M059J (cell line): ENCODE results near the gene INTS6. TPM values are rescaled to one million over a fixed set of nuclear protein-coding genes. Genes with fewer than 3 reads are reported as not detected.

Source experiments
- DNase-seq: peaks from one replicate; pipeline ENCODE4 v3.0.0-alpha.2; 2012; ENCODE audit warnings: low read depth
- total RNA-seq: library from RNA; depleted of rRNA; stranded (reverse); fragments of >200 nt; shearing (Covaris generic); gene quantifications from 2 replicates; pipeline ENCODE4 v1.2.3, GENCODE V29; 2014; rRNA removed

The INTS6 gene
- total RNA-seq, 1 experiment from 2014 or later, result 35.2 TPM

DNA sequence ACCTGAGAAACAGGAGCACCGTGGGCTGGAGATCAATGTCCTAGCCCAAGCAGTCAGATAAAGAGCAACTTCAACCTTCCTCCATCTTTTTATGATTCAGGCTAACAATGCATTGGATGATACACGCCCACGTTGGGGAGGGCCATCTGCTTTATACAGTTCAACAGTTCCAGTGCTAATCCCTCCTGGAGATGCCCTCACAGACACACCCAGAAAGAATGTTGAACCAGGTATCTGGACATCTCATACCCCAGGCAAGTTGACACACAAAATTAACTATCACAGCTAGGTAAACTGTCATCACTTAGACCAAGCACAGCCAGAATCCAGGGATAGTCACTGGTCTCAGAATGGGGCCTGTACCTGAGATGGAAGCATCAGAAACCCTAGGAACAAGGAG is 134.0 kb downstream of the INTS6 start:
- no peak for DNase-seq

DNA sequence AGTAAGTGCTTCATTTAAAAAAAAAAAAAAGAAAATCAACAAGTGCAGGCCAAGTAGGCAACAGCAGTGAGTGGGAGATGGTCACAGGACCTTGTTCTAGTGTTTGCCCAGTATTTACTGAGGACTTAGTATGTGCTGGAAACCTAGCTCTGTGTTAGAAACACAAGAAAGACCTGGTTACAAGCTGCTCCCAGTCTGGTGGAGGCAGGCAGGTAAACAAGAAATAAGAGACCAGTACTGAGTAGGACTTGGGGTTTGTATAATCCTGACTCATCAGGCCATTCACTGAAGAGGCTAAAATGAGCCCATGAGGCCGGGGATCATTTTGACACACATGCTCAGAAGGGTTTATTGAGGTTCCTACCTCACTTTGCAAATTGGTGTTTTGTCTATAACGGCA is 134.8 kb downstream of the INTS6 start:
- peak; percentile 38 for DNase-seq

DNA sequence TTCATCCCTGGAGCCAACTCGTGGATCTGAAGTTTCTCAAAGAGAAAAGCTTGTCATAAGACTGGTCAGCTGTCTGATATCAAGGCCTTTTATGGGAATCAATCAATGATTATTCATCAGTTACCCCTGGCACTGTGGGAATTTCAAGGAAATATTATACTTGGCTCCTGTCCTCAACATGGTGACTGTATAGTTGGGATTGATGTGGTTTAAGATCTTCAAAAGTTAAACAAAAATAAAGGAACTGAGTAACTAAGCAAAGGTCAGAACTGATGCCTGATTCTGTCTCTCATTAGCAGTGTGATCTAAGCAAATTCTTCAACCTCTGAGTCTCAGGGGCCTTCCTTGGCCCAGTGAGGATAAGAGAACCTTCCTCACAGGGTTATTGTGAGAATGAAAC is 135.6 kb downstream of the INTS6 start:
- DNase-seq, result peak; percentile 71

DNA sequence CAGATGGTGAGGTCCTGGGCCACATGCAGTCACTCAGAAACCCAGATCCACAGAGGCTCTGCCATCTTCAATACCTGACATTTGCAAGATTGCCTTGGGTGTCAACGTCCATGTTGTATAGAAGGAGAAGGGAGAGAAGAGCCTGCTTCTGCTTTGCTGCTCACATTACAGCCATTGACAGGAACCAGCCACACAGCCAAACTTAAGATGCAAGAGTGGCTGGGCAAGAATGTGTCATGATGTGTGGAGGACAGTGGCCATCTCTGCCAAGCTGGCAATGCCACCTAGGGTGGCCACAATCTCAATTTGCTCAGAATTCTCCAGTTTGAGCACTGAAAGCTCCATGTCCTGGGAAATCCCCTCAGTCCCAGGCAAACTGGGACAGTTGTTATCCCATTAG is 139.2 kb downstream of the INTS6 start:
- no peak for DNase-seq

DNA sequence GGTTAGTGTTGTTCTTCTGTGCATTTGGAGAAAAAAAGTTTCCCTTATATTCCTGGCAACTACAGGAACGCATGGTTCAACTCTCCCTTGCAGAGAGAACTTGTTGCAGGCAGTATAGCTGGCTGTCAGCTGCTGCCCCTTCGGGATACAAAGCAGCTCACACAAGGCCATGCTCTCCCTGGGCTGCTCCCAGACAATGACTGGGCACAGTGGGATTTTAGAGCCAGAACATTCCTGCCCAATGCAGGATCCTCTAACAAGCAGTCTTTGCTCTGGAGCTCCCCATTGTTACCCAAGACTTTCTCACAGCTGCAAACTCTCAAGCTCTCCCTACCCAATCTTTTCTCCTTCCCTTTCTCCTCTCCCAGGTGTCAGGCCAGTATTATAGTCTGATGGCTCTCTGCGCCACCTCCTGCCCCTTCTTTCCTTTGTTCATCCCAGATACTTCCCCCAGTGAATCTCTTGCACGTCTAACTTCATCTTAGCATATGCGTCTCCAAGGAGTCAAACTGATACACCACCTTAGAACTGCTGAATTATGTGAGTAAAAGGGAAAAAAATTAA is 140.8 kb downstream of the INTS6 start:
- no peak for DNase-seq

Other genes with a start within 250 kb of the INTS6 start
- gene FAM124A, start 230.6 kb downstream of the INTS6 start, total RNA-seq, result 0.22 and 0.64 TPM in 2 replicates
- gene SERPINE3, start 113.3 kb downstream of the INTS6 start, total RNA-seq, result not detected in 2 replicates
- gene WDFY2, start 131.4 kb upstream of the INTS6 start, total RNA-seq, result 1.5 and 3.1 TPM in 2 replicates